HG02678 (cell line): Measurements from ENCODE around the gene MCM7.
A peak's percentile ranks its signal among the peaks of the same experiment; 100 is the strongest.

ENCODE experiments used
- ATAC-seq: cut with Tn5 transposase; IDR thresholded peaks from one replicate; pipeline ENCODE4 v1.9.1; 2021; ENCODE audit warnings: mild to moderate bottlenecking, moderate library complexity; ENCODE audit not compliant: unreplicated experiment

The MCM7 gene

DNA sequence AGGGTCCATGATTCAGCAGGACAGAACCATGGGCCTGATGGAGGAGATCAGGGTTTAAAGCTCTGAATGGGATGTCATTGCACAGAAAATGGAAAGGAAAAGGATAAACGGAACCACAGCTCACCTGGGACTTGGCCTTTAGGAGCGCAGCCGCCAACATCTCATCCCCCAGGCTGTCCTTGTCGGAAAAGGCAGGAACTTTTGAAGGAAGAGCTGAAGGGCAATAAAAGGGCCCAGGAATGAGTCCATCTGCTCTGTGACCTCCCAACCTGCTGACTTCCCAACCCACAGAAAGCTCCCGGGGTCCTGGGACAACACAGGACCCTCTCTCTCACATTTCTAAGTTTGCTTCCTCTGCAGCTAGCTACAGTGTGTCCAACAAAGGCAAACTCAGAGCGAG is 25.8 kb downstream of the MCM7 start:
- ATAC-seq = no peak

DNA sequence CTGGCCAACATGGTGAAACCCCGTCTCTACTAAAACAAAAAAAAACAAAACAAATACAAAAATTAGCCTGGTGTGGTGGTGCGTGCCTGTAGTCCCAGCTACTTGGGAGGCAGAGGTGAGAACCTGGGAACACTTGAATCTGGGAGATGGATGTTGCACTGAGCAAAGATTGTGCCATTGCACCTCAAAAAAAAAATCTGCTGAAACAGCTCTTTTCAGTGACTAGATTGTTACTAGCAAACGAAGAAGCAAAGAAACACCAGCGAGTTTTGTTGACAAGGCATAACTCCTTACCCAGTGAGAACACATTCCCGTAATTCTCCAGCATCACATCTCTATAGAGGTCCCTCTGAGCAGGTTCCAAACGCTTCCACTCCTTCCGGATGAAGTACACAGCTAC is 26.4 kb downstream of the MCM7 start:
- no peak for ATAC-seq

DNA sequence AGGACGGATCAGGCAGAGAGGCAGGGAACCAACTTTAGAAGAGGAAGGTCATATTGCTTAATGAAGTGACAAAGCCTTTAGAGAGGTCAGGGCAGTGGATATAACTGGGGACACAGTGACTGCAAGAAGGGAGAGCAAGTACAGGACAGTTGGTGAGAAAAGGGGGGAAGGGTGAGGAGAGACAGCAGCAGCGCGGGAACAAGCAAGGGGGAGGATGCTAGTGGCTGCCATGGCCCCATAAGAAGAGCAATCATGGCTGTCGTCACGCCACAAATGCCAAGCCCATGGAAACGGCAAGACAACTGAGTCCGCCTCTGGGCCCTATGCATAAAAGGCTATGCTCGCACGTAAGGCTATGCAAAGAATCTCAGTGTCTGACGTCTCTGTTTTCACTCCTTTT is 28.7 kb downstream of the MCM7 start:
- no peak for ATAC-seq

DNA sequence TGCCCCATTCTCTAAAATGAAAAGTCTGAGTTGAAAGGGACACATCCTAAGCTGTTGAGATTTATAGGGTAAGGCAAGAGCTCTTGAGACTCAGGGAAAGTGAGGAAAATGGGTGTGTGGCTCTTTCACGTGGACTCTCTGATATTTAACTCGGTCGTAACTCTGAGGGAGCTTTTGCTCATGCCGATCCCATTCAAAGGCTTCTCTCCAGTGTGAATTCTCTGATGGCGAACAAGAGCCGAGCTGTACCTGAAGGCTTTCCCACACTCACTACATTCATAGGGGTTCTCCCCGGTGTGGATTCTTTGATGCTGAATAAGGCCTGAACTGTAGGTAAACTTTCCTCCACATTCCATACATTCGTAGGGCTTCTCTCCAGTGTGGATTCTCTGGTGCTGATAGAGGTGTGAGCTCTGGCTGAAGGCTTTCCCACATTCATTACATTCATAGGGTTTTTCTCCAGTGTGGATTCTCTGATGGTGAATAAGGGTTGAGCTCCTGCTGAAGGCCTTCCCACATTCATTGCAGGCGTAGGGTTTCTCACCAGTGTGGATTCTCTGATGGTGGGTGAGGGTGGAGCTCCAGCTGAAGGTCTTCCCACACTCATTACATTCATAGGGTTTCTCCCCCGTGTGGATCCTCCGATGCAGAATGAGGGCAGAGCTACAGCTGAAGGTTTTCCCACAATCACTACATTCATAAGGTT is 30.0 kb downstream of the MCM7 start:
- no peak for ATAC-seq

DNA sequence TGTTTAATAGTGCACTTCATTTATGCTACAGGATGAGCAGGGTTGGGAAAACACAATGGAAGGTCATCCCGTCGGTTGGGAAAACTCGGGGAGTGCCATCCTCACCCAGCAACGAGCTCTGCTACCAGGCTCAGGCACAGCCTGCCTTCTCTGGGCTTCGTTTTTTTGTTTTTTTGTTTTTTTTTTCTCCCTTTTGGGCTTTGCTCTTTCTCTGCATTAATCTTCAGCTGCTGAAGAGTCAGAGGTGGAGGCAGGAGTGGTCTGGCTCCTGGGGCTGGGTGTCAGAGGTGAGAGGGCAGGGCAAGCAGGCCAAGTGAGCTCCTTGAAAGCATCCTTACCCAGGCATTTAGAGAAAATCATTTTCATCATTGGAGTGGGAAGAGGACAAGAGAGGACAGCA is 31.2 kb downstream of the MCM7 start:
- ATAC-seq = no peak

DNA sequence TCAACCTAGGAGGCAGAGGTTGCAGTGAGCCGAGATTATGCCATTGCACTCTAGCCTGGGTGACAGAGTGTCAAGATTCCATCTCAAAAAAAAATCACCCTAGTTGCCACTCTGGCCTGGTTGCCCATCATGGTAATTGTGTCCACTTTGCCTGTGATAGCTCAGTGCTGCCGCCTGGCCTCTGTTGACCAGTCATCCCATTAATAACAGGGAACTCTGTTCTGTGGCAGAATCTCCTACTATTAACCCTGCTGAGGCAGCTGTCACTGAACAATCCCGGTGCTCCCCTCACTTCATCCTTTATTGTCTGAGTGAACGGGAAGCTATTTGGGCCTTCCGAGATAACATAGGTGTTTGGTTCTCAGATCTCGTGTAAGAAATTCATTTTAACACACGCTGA is 34.2 kb downstream of the MCM7 start:
- no peak for ATAC-seq

DNA sequence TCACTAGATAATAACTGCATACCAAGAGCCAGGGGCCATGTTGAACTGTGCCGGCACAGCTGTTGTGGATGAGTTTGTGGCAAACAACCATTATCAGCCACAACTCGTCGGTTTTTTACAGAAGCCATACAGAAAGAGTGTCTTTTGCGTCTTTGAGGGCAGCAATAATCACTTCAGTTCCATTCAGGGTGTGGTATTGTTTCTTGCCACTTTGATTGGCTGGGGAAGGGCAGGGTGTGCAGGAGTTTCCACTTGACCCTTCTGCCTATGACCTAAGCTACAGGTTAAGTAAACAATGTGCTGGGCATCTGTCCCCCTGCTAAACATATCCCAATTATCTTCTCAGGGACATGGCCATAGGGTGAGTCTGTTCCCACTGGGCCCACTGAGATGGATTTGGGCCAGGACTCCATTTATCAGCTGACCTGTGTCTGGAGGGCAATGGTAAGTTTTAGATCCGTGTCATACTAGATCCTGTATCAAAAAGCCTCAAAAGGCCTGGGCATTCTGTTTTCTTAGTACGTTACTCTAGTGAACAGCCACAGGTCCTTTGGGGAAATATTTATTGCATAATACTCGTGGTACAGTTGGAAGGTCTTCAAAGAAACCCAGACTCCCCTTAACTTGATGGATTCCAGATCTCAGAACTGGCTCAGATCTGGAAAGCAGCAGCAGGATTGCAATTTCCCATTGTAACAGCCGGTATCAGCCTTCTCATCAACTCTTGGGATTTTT is 35.6 kb downstream of the MCM7 start:
- ATAC-seq = no peak

DNA sequence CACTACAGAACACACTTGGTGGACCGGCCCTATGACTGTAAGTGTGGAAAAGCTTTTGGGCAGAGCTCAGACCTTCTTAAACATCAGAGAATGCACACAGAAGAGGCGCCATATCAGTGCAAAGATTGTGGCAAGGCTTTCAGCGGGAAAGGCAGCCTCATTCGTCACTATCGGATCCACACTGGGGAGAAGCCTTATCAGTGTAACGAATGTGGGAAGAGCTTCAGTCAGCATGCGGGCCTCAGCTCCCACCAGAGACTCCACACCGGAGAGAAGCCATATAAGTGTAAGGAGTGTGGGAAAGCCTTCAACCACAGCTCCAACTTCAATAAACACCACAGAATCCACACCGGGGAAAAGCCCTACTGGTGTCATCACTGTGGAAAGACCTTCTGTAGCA is 37.0 kb downstream of the MCM7 start:
- ATAC-seq = no peak

DNA sequence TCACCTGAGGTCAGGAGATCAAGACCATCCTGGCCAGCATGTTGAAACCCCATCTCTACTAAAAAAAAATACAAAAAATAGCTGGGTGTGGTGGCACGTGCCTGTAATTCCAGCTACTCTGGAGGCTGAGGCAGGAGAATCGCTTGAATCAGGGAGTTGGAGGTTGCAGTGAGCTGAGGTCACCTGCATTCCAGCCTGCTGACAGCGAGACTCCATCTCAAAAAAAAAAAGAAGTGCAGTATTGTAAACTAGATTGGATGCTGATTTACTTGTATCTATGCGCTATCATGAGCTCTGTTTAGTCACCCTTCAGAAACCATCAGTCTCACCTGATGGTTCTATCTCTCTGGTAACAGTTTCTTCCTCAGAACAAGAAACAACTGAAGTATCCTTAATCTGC is 37.8 kb downstream of the MCM7 start:
- ATAC-seq = no peak

DNA sequence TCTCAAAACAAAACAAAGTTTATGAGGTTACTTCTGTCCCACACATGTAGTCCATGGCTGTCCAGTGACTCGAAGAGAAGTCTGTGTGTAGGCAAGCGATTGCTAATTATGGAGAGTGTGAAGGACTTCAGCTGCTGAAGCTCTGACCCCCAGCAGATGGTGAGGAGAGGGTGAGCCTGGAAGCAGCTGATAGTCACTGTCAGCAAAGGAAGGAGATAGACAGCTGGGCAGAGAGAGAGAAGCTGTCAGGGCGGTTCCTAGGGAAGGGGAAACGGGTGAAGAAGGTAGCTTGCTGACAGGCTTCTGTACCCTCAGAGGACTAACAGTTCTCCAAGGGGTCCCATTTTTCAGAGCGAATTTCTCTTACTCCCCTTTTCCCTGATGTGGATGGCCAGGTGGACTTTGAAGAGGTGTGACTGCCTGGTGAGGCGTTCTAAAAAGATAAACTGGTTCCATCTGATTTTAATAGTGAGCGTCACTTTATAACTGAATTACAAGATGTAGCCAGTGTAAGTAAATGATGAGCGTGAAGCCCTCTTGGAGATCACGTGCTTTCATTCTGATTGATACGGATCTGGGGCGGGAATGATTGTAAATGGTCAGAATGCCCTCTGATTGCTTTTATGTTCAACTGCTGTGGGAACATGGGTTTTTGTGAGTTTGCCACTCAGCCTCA is 39.5 kb downstream of the MCM7 start:
- ATAC-seq = no peak

DNA sequence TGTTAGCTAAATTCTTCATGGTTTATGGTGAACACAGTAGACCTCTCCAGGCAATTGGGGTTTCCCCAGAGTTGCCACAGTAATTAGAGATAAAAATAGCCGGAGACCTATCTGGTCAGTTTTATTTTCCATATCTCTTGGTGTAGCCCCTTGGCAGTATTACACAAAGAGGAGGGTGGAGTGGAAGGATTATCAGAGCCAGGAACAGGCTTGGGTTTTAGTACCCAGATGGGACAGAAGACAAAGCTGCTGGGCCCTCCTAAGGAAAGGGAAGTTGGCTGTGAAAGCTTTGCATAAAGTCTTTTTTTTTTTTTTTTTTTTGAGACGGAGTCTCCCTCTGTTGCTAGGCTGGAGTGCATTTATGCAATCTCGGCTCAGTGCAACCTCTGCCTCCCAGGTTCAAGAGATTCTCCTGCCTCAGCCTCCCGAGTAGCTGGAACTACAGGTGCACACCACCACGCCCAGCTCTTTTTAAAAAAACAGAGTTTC is 41.9 kb downstream of the MCM7 start:
- no peak for ATAC-seq

DNA sequence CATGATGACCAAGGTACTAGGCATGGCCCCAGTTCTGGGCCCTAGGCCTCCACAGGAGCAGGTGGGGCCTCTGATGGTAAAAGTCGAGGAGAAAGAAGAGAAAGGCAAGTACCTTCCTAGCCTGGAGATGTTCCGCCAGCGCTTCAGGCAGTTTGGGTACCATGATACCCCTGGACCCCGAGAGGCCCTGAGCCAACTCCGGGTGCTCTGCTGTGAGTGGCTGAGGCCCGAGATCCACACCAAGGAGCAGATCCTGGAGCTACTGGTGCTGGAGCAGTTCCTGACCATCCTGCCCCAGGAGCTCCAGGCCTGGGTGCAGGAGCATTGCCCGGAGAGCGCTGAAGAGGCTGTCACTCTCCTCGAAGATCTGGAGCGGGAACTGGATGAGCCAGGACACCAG is 44.2 kb downstream of the MCM7 start:
- ATAC-seq = no peak

DNA sequence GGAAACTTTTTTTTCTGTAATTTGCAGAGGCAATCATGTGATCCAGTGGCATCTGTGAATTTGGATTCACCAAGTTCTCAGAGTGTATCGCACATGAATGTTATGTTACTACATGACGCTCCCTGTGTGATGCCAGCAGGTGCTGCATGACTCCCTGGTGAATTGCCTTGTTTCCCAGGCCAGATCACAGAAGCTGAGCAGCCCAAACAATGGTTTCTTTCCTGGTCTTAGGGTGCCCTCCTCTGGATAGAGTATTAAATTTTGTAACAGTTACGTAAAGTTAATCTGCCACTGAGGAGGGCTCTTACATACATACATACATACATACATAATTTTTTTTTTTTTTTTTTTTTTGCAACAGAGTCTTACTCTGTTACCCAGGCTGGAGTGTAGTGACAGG is 48.0 kb downstream of the MCM7 start:
- ATAC-seq = no peak

DNA sequence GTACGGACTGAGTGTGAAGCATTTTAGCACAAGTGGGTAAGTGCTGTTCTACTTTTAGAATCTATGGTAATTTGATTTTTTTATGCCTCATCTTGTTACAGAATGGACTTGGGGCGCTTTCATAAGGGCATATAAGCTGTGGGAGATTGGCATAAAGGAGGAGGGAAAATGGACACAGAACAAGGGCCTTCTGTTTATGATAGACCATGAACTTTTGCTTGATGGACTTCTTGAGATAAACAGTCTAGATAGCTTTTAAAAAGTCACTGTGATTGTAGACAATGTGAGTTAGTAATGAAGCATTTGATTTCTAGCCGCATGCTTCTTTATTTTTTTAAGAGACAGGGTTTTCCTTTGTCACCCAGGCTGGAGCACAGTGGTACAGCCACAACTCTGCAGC is 49.6 kb downstream of the MCM7 start:
- ATAC-seq = no peak

DNA sequence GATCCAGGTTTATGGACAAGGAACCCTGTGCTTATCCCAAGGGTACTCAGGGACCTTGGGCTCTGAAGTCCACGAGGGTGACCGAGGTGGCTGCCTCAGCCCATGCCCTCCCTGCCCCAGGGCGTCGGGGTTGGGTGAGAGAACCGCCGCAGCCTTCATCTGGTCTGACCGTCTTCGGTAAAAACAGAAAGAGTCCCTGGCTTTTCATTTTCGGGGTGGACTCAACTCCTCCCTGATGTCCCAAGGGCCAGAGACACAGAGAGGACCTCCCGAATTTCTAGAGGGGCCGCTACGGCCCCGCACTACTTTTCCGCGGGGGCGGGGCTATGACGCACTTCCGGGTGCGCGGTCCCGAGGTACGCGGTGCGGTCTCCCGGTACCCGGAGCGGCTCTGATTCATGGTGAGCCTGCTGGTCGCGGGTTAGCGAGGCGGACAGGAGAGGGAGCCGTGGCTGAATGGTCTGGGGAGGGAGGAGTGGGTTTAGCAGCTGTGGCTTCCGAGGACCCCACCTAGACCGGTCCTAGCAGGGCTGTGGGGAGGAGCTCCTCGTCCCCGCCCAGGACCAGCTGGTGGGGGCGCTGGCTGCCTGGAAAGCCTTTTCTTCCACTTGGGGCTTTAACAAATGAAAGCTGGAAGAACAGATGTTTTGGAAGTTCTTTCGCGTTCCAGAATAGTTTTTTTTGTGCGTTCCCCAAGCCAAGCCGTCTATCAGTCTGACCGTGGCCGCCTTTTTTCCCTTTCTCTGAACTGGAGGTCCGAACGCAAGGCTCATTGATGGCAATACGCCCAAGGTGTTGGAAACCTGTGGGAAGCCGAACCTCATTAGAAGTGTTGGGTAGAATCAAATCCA is 51.5 kb downstream of the MCM7 start, which contains the start of gene ZSCAN21:
Gene ZSCAN21, plus strand, starts transcription at position 334 of the 851 bp plus-strand sequence. CDS start 7,233 bp downstream, outside the sequence.
- ATAC-seq = peak; percentile 92

DNA sequence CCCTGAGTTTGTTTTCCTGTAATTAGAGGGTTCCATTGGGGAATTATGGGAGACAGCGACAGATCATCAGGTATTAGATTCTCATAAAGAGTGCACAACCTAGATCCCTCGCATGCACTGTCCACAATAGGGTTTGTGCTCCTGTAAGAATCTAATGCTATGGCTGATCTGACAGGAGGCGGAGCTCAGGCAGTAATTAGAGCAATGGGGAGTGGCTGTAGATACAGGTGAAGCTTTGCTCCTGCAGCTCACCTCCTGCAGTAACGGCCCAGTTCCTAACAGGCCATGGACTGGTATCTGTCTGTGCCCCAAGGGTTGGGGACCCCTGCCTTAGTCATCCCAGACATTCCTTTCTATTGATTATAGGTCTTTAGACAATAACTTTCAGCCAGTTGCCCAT is 52.5 kb downstream of the MCM7 start:
- no peak for ATAC-seq

DNA sequence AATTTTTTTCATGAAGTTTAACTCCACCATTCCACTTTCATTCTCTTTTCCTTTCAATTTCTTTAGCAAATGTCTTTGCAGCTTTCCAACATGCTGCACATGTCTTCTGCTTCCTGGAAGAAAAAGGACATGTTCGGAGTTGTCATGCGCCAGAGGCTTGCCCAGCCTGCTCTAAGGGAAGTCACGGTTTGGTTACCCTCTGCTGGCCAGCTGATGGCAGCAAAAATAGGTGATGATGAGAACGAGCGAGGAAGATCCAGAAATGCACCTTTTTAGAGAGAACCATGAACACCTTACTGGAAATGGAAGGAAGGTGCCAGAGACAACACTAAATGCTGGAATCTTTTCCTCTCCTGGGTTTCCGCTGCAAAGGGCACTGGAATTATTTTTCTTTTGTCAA is 56.5 kb downstream of the MCM7 start:
- no peak for ATAC-seq
